Measurements from ENCODE around the gene NEGR1. TPM values are rescaled to one million over a fixed set of nuclear protein-coding genes. Genes with fewer than 3 reads are reported as not detected.

The NEGR1 gene
- total RNA-seq, 1 experiment from 2014 or later: 0.05 TPM

DNA sequence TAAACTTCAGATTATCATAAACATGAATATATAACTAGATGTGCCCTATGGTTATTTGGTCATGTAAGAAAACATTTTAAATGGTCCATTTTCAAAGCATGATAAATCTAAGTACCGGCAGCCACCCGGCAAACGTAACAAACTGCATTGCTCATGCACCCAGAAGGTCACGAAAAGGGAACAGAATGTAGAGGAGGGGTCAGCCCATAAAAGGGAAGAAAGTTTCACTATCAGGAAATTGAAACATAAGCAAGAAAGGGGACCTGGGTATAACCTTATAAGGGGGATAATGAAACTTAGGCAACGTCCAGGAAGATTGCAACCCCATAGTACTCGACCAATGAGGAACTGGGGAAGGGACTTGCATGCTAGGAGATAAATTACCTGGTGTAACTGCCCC lies 780.3 kb downstream of the NEGR1 start:
- Histone ChIP-seq H3K27me3 (ENCODE audit: insufficient read depth, low read length) (no peaks in the 10 kb centered on the region), H3K4me1 (ENCODE audit: control insufficient read depth in 1 of 2, insufficient read depth in 2 of 2, low read length in 2 of 2) (no peaks in the 10 kb centered on the region), H3K4me3 (replicated peaks in 1 of 2; ENCODE audit: low read depth in 1 of 2, low read length in 2 of 2) (no peak overlapping the region), H3K36me3 (ENCODE audit: control insufficient read depth in 1 of 2, insufficient read depth in 2 of 2, low read length in 2 of 2) (no peaks in the 10 kb centered on the region; a peak in 1 of 4 replicates), H3K4me2 (ENCODE audit: low read length) (no peak overlapping the region), H3K9me3 (ENCODE audit: control insufficient read depth in 1 of 2, insufficient read depth in 1 of 2, low read depth in 1 of 2, low read length in 2 of 2) (peaks cover 3 to 8% of the 10 kb centered on the region in 2 experiments; a peak in 2 of 4 replicates), H4K20me1 (ENCODE audit: insufficient read depth) (no peaks in the 10 kb centered on the region; the same call in 1 of the 2 replicates), H3K79me2 (ENCODE audit: insufficient read depth, low read length) (no peaks in the 10 kb centered on the region), H3K27ac (ENCODE audit: low read depth, low read length) (no peak overlapping the region), H3K9me2 (ENCODE audit: insufficient read depth) (no peaks in the 10 kb centered on the region), H3K9ac (ENCODE audit: low read length) (no peak overlapping the region), H2AFZ (ENCODE audit: low read depth, low read length, poor library complexity, severe bottlenecking) (no peak overlapping the region)
- intact Hi-C loops (cut with micrococcal nuclease): no loop called here
- ChIA-PET RAD21 (ENCODE audit: low non-redundant PET in 1 of 2, low total read pairs in 2 of 2, uncharacterized antibody in 2 of 2, unreplicated experiment in 2 of 2) (no interaction called here), POLR2A (no interaction called here), CTCF (no interaction called here)
- BruUV-seq (replicated peaks): no TSS peak
- ATAC-seq (no peak), DNase-seq (ENCODE audit: low read depth, low spot score) (no peak)
- TF ChIP-seq, protein P1, sequence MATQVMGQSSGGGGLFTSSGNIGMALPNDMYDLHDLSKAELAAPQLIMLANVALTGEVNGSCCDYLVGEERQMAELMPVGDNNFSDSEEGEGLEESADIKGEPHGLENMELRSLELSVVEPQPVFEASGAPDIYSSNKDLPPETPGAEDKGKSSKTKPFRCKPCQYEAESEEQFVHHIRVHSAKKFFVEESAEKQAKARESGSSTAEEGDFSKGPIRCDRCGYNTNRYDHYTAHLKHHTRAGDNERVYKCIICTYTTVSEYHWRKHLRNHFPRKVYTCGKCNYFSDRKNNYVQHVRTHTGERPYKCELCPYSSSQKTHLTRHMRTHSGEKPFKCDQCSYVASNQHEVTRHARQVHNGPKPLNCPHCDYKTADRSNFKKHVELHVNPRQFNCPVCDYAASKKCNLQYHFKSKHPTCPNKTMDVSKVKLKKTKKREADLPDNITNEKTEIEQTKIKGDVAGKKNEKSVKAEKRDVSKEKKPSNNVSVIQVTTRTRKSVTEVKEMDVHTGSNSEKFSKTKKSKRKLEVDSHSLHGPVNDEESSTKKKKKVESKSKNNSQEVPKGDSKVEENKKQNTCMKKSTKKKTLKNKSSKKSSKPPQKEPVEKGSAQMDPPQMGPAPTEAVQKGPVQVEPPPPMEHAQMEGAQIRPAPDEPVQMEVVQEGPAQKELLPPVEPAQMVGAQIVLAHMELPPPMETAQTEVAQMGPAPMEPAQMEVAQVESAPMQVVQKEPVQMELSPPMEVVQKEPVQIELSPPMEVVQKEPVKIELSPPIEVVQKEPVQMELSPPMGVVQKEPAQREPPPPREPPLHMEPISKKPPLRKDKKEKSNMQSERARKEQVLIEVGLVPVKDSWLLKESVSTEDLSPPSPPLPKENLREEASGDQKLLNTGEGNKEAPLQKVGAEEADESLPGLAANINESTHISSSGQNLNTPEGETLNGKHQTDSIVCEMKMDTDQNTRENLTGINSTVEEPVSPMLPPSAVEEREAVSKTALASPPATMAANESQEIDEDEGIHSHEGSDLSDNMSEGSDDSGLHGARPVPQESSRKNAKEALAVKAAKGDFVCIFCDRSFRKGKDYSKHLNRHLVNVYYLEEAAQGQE (IDR thresholded peaks at IDR 0.05; ENCODE audit: low read depth): no peak
- TF ChIP-seq MAX (IDR thresholded peaks at IDR 0.05) (no peak), SP1 (IDR thresholded peaks at IDR 0.05; ENCODE audit: low read depth) (no peak), ZBTB33 (IDR thresholded peaks at IDR 0.05; ENCODE audit: extremely low read depth, insufficient replicate concordance, low read length) (no peak), ELF1 (IDR thresholded peaks at IDR 0.05; ENCODE audit: borderline replicate concordance, low read depth) (no peak)
